Stimulated activated CD4-positive, alpha-beta T cell treated with anti-CD3 and anti-CD28 coated beads, Interleukin-12 subunit alpha, Interleukin-12 subunit beta, amount 100 ng/mL, for 24 hours (primary cell): ENCODE data around the gene RIC3.

Experiments used
- DNase-seq, 2 experiments: peaks; one replicate each; pipeline ENCODE4 v3.0.0-alpha.2; 2020; ENCODE audit warnings: low read depth in 2 of 2

The RIC3 gene

DNA sequence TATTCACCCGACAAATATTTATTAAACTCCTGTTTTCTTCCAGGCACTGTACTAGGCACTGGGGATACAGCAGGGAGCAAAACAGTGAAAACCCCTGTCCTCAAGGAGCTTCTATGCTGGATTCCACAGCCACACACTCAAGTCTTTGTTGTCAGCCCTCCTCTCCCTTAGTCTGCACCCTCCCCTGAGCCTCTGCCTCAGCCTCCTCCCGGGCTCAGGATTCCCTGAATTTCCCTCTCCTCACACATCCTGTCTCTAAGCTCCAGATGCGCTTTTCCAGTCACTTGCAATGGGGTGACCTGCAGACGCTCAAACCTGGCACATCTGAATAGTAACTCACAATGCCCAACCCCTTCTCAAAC, 101.3 kb downstream of the RIC3 start:
- no peak for DNase-seq

GRCh38 chr11:8066911-8067455, 101.8 kb downstream of the RIC3 start:
- DNase-seq, result no peak

- DNase-seq, result no peak
Measured at GRCh38 chr11:8066036-8066910, 102.6 kb downstream of the RIC3 start.

DNA sequence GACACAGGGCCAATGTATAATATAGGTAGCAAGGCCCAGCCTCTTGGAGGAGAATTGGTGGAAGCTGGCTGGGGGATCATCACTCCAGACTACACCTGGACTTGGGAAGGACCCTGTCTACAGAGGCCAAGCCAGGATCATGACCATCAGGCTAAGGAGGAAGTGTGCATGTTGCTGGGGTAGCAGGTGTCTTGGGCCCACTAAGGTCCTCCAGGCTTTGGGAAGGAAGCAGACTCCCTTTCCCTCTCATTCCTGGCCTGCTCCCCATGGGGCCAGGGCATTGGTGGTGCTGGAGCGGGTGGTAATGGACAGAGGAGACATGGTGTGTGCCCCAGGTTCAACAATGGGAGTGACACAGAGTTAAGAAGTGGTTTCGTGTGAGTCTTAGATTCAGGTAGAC, 103.8 kb downstream of the RIC3 start:
- no peak for DNase-seq

DNA sequence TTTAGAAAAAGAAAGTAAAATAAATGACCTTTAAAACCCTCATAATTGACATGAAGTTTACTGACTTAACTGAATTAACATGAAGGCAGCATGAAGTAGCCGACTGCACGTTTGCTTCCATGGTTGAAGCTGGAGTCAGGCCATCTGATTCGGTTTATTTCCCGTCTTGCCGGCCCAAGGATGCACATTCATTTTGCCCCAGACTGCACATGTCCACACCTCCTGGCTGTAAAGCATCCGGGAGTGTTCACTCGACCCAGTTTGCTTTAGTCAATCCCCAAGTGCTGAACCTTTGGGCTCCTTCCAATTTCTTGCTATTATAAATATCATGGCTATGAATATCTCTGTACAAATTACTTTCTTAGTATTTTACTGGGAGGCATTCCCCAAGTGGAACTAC, 105.5 kb downstream of the RIC3 start:
- DNase-seq, result no peak

DNA sequence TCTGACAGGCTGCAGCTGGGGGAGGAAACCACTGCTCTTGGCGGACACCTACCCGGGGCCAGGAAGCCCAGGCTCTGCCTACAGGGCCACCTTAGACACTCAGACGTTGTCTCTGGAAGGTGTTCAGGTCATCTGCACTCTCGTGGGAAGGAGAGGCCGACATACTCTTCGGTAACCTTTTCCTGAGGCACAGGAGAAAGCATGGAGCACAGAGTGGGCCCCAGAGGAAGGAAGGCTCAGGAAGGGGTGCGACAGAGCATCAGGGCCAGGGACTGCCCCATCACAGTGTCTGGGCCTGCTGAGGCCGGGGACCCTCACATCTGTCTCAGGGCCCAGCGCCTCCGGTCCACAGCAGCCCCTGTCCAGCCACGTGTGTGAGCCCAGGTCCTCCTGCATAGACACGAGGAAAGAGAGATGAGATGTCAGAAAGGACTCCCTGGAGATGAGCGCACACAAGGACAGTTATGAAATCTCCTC, 106.0 kb downstream of the RIC3 start:
- no peak for DNase-seq

- no peak for DNase-seq
Measured at GRCh38 chr11:8061555-8062428, 107.0 kb downstream of the RIC3 start.

- DNase-seq, result no peak
Measured at GRCh38 chr11:8060801-8061554, 107.8 kb downstream of the RIC3 start.

GRCh38 chr11:8060146-8060719, 108.6 kb downstream of the RIC3 start:
- DNase-seq, result no peak

DNA sequence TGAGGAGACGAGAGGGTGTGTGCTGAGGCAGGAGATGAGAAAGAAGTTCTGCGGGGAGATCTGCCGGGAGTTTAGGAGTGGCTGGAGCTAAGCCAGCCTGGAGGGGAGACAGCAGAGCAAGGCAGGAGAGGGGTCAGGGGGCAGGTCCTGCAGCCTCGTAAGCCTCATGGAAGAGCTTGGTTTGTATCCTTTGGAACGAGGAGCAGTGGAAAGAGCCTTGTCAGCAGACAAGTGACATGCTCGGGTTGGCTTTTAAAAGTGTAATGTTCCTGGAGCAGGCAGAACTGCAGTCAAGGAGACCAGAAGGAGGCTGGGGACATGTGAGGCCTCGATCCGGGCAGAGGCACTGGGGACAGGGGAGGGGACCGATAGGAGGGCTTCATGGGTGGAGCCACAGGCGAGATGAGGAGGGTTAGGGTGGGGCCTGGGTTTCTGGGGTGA, 109.2 kb downstream of the RIC3 start:
- no peak for DNase-seq

DNA sequence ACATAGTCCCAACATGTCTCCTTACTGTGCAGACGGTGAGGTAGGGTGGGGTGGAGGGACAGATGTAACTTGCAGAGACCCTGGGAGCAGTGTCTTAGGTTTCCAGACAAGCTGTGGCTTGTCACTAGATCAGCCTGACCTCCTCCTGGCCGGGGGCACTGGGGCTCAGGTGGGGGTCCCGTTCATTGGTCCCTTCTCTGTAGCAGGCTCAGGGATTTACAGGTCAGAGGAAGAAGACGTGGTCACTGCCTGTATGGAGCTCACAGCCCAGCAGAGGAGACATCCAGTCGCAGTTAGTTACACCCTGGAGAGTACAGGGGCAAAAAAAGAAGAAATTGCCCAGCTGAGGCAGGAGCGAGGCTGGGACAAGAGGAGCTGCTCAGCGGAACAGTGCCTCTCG, 109.8 kb downstream of the RIC3 start:
- DNase-seq, result no peak

- DNase-seq, result no peak
Measured at GRCh38 chr11:8058216-8058615, 110.6 kb downstream of the RIC3 start.

DNA sequence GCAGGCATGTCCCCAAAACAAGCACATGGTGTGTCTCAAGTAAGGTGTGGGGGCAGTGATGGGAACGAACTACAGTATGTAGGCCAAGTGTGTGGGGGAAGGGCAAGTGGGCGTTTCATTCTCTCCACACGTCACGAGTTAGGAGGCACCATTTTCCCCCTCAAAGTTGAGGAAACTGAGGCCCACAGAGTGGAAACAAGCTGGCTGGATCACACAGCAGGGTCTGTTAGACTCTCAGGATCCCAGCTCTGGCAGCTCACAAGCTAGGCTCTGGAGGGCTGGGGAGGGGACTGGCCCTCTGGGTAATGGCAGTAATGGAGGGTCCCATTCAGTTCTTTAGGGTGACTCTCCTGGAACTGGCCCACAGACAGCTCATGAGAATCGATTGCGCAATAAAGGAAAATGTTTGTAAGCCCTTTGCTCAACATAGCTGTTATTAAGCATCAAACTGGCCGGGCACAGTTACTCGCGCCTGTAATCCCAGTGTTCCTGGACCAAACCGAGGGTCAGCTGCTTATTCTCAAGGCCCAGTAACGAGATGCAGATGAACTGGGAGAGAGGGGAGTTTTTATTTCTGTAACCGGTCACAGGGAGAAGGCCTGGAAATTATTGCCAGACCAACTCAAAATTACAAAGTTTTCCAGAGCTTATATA, 111.9 kb downstream of the RIC3 start:
- no peak for DNase-seq
